ENCODE results near the gene SLC9C2.
"Not testable (repeated sequence)": the region's sequence is repeated elsewhere in the genome, so short reads cannot be mapped to it uniquely, and the experiment has no call there.

SLC9C2 gene

GRCh38 chr1:173525926-173526325, 76.9 kb downstream of the SLC9C2 start:
- Histone ChIP-seq H3K79me2 (ENCODE audit: low read length) (no peaks in the 10 kb centered on the region), H3K9ac (ENCODE audit: low read length) (no peak overlapping the region), H3K4me3 (ENCODE audit: low read length) (no peak overlapping the region), H3K27ac (ENCODE audit: low read length) (no peak overlapping the region), H3K27me3 (replicated peaks; ENCODE audit: insufficient read depth, low read length) (no peaks in the 10 kb centered on the region), H4K20me1 (ENCODE audit: insufficient read depth, low read length) (no peaks in the 10 kb centered on the region), H3K4me2 (ENCODE audit: low read depth, low read length) (no peak overlapping the region), H3K36me3 (replicated peaks; ENCODE audit: insufficient read depth, low read length) (no peaks in the 10 kb centered on the region), H3K9me2 (replicated peaks; ENCODE audit: insufficient read depth, low read length) (no peaks in the 10 kb centered on the region), H3K9me3 (replicated peaks; ENCODE audit: insufficient read depth, low read length) (no peaks in the 10 kb centered on the region), H3F3A (ENCODE audit: insufficient read depth, low read length) (no peaks in the 10 kb centered on the region), H2AFZ (ENCODE audit: low read length) (no peak overlapping the region), H3K4me1 (ENCODE audit: low read length) (no peaks in the 10 kb centered on the region)
- no peak for TF ChIP-seq EZH2 (optimal IDR thresholded peaks at IDR 0.05; ENCODE audit: low read depth, low read length)
- TF ChIP-seq CTCF (IDR thresholded peaks at IDR 0.05; ENCODE audit: low read length) = no peak
- no peak for TF ChIP-seq EZH2phosphoT487 (IDR thresholded peaks at IDR 0.05; ENCODE audit: low read length)
- peak; percentile 2 for DNase-seq

- no peaks in the 10 kb centered on the region for H3K4me1 ChIP-seq (ENCODE audit: low read length)
- H3K27me3 ChIP-seq (replicated peaks; ENCODE audit: insufficient read depth, low read length) = no peaks in the 10 kb centered on the region
- TF ChIP-seq EZH2phosphoT487 (IDR thresholded peaks at IDR 0.05; ENCODE audit: low read length) (no peak), EZH2 (optimal IDR thresholded peaks at IDR 0.05; ENCODE audit: low read depth, low read length) (no peak), CTCF (IDR thresholded peaks at IDR 0.05; ENCODE audit: low read length) (no peak)
- no peak overlapping the region for H3K4me3 ChIP-seq (ENCODE audit: low read length)
- H3K9me2 ChIP-seq (replicated peaks; ENCODE audit: insufficient read depth, low read length) = no peaks in the 10 kb centered on the region
- H3K4me2 ChIP-seq (ENCODE audit: low read depth, low read length) = no peak overlapping the region
- H3K27ac ChIP-seq (ENCODE audit: low read length) = no peak overlapping the region
- no peak overlapping the region for H2AFZ ChIP-seq (ENCODE audit: low read length)
- H3K9me3 ChIP-seq (replicated peaks; ENCODE audit: insufficient read depth, low read length) = no peaks in the 10 kb centered on the region
- no peak overlapping the region for H3K9ac ChIP-seq (ENCODE audit: low read length)
- no peaks in the 10 kb centered on the region for H3K79me2 ChIP-seq (ENCODE audit: low read length)
- DNase-seq = no peak
- H3F3A ChIP-seq (ENCODE audit: insufficient read depth, low read length) = no peaks in the 10 kb centered on the region
- H4K20me1 ChIP-seq (ENCODE audit: insufficient read depth, low read length) = no peaks in the 10 kb centered on the region
- no peaks in the 10 kb centered on the region for H3K36me3 ChIP-seq (replicated peaks; ENCODE audit: insufficient read depth, low read length)
Observed at GRCh38 chr1:173523329-173523728, 79.5 kb downstream of the SLC9C2 start.

- H3K27ac ChIP-seq (ENCODE audit: low read length) = no peak overlapping the region
- no peaks in the 10 kb centered on the region for H3K9me3 ChIP-seq (replicated peaks; ENCODE audit: insufficient read depth, low read length)
- H2AFZ ChIP-seq (ENCODE audit: low read length) = no peak overlapping the region
- H3K9ac ChIP-seq (ENCODE audit: low read length) = no peak overlapping the region
- H3K4me2 ChIP-seq (ENCODE audit: low read depth, low read length) = no peak overlapping the region
- H3K79me2 ChIP-seq (ENCODE audit: low read length) = no peaks in the 10 kb centered on the region
- no peaks in the 10 kb centered on the region for H3K27me3 ChIP-seq (replicated peaks; ENCODE audit: insufficient read depth, low read length)
- H3K4me3 ChIP-seq (ENCODE audit: low read length) = no peak overlapping the region
- no peaks in the 10 kb centered on the region for H3K36me3 ChIP-seq (replicated peaks; ENCODE audit: insufficient read depth, low read length)
- TF ChIP-seq EZH2 (optimal IDR thresholded peaks at IDR 0.05; ENCODE audit: low read depth, low read length) = no peak
- no peak for TF ChIP-seq CTCF (IDR thresholded peaks at IDR 0.05; ENCODE audit: low read length)
- no peak for TF ChIP-seq EZH2phosphoT487 (IDR thresholded peaks at IDR 0.05; ENCODE audit: low read length)
- no peaks in the 10 kb centered on the region for H3K4me1 ChIP-seq (ENCODE audit: low read length)
- no peak for DNase-seq
- no peaks in the 10 kb centered on the region for H3K9me2 ChIP-seq (replicated peaks; ENCODE audit: insufficient read depth, low read length)
- H3F3A ChIP-seq (ENCODE audit: insufficient read depth, low read length) = no peaks in the 10 kb centered on the region
- H4K20me1 ChIP-seq (ENCODE audit: insufficient read depth, low read length) = no peaks in the 10 kb centered on the region
Observed at GRCh38 chr1:173520799-173521198, 82.1 kb downstream of the SLC9C2 start.

- H3K4me3 ChIP-seq (ENCODE audit: low read length); H3K9me3 ChIP-seq (replicated peaks; ENCODE audit: insufficient read depth, low read length); H3K27me3 ChIP-seq (replicated peaks; ENCODE audit: insufficient read depth, low read length); H3K79me2 ChIP-seq (ENCODE audit: low read length); H4K20me1 ChIP-seq (ENCODE audit: insufficient read depth, low read length); H3F3A ChIP-seq (ENCODE audit: insufficient read depth, low read length); H3K27ac ChIP-seq (ENCODE audit: low read length); H3K36me3 ChIP-seq (replicated peaks; ENCODE audit: insufficient read depth, low read length); H3K9me2 ChIP-seq (replicated peaks; ENCODE audit: insufficient read depth, low read length); H3K9ac ChIP-seq (ENCODE audit: low read length); H3K4me2 ChIP-seq (ENCODE audit: low read depth, low read length); H3K4me1 ChIP-seq (ENCODE audit: low read length); H2AFZ ChIP-seq (ENCODE audit: low read length); DNase-seq: not testable (repeated sequence)
Observed at GRCh38 chr1:173514503-173514902, 88.4 kb downstream of the SLC9C2 start.

Data from MM.1S (cell line).